GM23248 (cell line): ENCODE results near the gene RET.

Experiments
- EZH2 ChIP-seq: fragments of 200-600 bp; sonication (generic); IDR thresholded peaks from 2 replicates; pipeline ENCODE4 v1.6.1; 2018; ENCODE audit warnings: antibody characterized with exemption, mild to moderate bottlenecking; ENCODE audit not compliant: insufficient read depth, poor library complexity, severe bottlenecking
- EZH2phosphoT487 ChIP-seq: fragments of 200-600 bp; sonication (generic); IDR thresholded peaks from 2 replicates; pipeline ENCODE4 v1.6.1; 2018; ENCODE audit warnings: antibody characterized with exemption, moderate library complexity, mild to moderate bottlenecking, low read depth; ENCODE audit not compliant: insufficient read depth

GRCh38 chr10:43069579-43069978 is 7.3 kb upstream of the RET start:
- TF ChIP-seq EZH2phosphoT487 (no peak), EZH2 (no peak)
